Tibial artery (tissue), 4 donors: ENCODE results near the gene ITPR1.

Experiments used
- DNase-seq, 2 donors: peaks; one replicate each; pipeline ENCODE4 v3.0.0-alpha.2; 2019
- H3K27ac ChIP-seq, 2 donors: fragments of 200-600 bp; sonication (generic) in 1 of 2; 1 replicate in 1 of 2; 2 replicates in 1 of 2; pipeline ENCODE4 v1.5.1; 2018 to 2019; ENCODE audit warnings: mild to moderate bottlenecking in 1 of 2
- H3K27me3 ChIP-seq, 2 donors: fragments of 200-600 bp; sonication (generic) in 1 of 2; one replicate each; pipeline versions ENCODE4 v1.5.1 to v1.6.0; 2016 to 2019
- H3K36me3 ChIP-seq, 3 donors: fragments of 200-600 bp; sonication (generic) in 2 of 3; one replicate each; pipeline ENCODE4 v1.5.1; 2016 to 2019; ENCODE audit warnings: mild to moderate bottlenecking in 2 of 3
- H3K4me1 ChIP-seq, 4 donors: fragments of 200-600 bp; sonication (generic) in 2 of 4; 1 replicate in 3 of 4; 2 replicates in 1 of 4; pipeline ENCODE4 v1.5.1; 2016 to 2019
- H3K4me3 ChIP-seq, 2 donors: fragments of 200-600 bp; sonication (generic) in 1 of 2; 1 replicate in 1 of 2; 2 replicates in 1 of 2; pipeline ENCODE4 v1.5.1; 2018 to 2019; ENCODE audit warnings: mild to moderate bottlenecking in 2 of 2
- H3K9me3 ChIP-seq, 3 donors: fragments of 200-600 bp; sonication (generic) in 1 of 3; one replicate each; pipeline ENCODE4 v1.5.1; 2016 to 2019
- CTCF ChIP-seq, 2 experiments: fragments of 200-600 bp in 1 of 2; fragments of 450-650 bp in 1 of 2; IDR thresholded peaks; one replicate each; pipeline ENCODE4 v1.5.1; 2017 to 2019; ENCODE audit warnings: antibody characterized with exemption in 2 of 2, mild to moderate bottlenecking in 1 of 2, moderate library complexity in 1 of 2
- intact Hi-C: fragments of 100-400 bp; cut with DNase I; formaldehyde crosslinking; loops from one replicate; pipeline ENCODE4 v1.15.0; 2023; ENCODE audit warnings: low total_unique reads

The ITPR1 gene

GRCh38 chr3:4551051-4551711 is 58.0 kb downstream of the ITPR1 start:
- intact Hi-C loops, result no loop called here
- peaks cover 0 to 68% (median 26%) of the 10 kb centered on the region in 4 donors for H3K4me1 ChIP-seq
- DNase-seq, result no peak
- no peak for TF ChIP-seq CTCF (IDR thresholded peaks at IDR 0.05)
- no peaks in the 10 kb centered on the region for H3K36me3 ChIP-seq
- H3K27me3 ChIP-seq, result no peaks in the 10 kb centered on the region
- H3K4me3 ChIP-seq, result no peak overlapping the region
- H3K27ac ChIP-seq, result peak overlapping the region in 1 of 2 donors; percentile 17
- H3K9me3 ChIP-seq, result no peaks in the 10 kb centered on the region

GRCh38 chr3:4551794-4552442 is 58.8 kb downstream of the ITPR1 start:
- peaks cover 0 to 60% (median 26%) of the 10 kb centered on the region in 4 donors for H3K4me1 ChIP-seq
- no peaks in the 10 kb centered on the region for H3K36me3 ChIP-seq
- H3K27me3 ChIP-seq, result no peaks in the 10 kb centered on the region
- intact Hi-C loops, result no loop called here
- no peaks in the 10 kb centered on the region for H3K9me3 ChIP-seq
- H3K27ac ChIP-seq, result peak overlapping the region in 1 of 2 donors; percentile 17
- no peak overlapping the region for H3K4me3 ChIP-seq
- TF ChIP-seq CTCF (IDR thresholded peaks at IDR 0.05), result no peak
- DNase-seq, result no peak

GRCh38 chr3:4552811-4553210 is 59.7 kb downstream of the ITPR1 start:
- DNase-seq, result no peak

GRCh38 chr3:4561661-4562060 is 68.5 kb downstream of the ITPR1 start:
- intact Hi-C loops, result no loop called here
- no peaks in the 10 kb centered on the region for H3K9me3 ChIP-seq
- no peak for TF ChIP-seq CTCF (IDR thresholded peaks at IDR 0.05)
- H3K4me1 ChIP-seq, result peaks cover 0 to 28% (median 3%) of the 10 kb centered on the region in 4 donors
- DNase-seq, result no peak
- no peak overlapping the region for H3K27ac ChIP-seq
- no peaks in the 10 kb centered on the region for H3K36me3 ChIP-seq
- no peak overlapping the region for H3K4me3 ChIP-seq
- no peaks in the 10 kb centered on the region for H3K27me3 ChIP-seq

More at GRCh38 chr3:4552811-4553210, 59.7 kb downstream of the ITPR1 start:
- no peak for TF ChIP-seq CTCF (IDR thresholded peaks at IDR 0.05)
- intact Hi-C loops, result no loop called here
- Histone ChIP-seq H3K4me1 (peaks cover 0 to 54% (median 24%) of the 10 kb centered on the region in 4 donors), H3K27ac (no peak overlapping the region), H3K9me3 (no peaks in the 10 kb centered on the region), H3K27me3 (no peaks in the 10 kb centered on the region), H3K36me3 (no peaks in the 10 kb centered on the region), H3K4me3 (no peak overlapping the region)

- no peaks in the 10 kb centered on the region for H3K27me3 ChIP-seq
- no peak for DNase-seq
- peaks cover 0 to 33% (median 5%) of the 10 kb centered on the region in 4 donors for H3K4me1 ChIP-seq
- no peaks in the 10 kb centered on the region for H3K36me3 ChIP-seq
- H3K9me3 ChIP-seq, result no peaks in the 10 kb centered on the region
- no peak overlapping the region for H3K4me3 ChIP-seq
- intact Hi-C loops, result no loop called here
- no peak overlapping the region for H3K27ac ChIP-seq
- no peak for TF ChIP-seq CTCF (IDR thresholded peaks at IDR 0.05)
These were observed 69.4 kb downstream of the ITPR1 start for GRCh38 chr3:4562595-4562994.
